PC-3 (cell line): ENCODE data around the gene ST6GAL1.
"Not testable (repeated sequence)": the region's sequence is repeated elsewhere in the genome, so short reads cannot be mapped to it uniquely, and the experiment has no call there.

ENCODE experiments used
- CTCF ChIP-seq: fragments of 300-600 bp; sonication (generic); conservative IDR thresholded peaks from 2 replicates; pipeline ENCODE4 v1.5.1; 2017; ENCODE audit warnings: antibody characterized with exemption, low read depth, mild to moderate bottlenecking, low read length
- EZH2 ChIP-seq: fragments of 300-600 bp; sonication (generic); IDR thresholded peaks from one replicate; pipeline ENCODE4 v1.6.1; 2017; ENCODE audit warnings: antibody characterized with exemption, mild to moderate bottlenecking, low read length; ENCODE audit not compliant: unreplicated experiment
- EZH2phosphoT487 ChIP-seq: fragments of 300-600 bp; sonication (generic); IDR thresholded peaks from 2 replicates; pipeline ENCODE4 v1.6.1; 2018; ENCODE audit warnings: mild to moderate bottlenecking, antibody characterized with exemption, low read length, borderline replicate concordance

- not testable (repeated sequence) for TF ChIP-seq CTCF, EZH2, EZH2phosphoT487
Measured at GRCh38 chr3:187010382-187010781, 80.1 kb downstream of the ST6GAL1 start.
